Tibial nerve (tissue), 4 donors: Measurements from ENCODE around the gene CCL5. TPM values are rescaled to one million over a fixed set of nuclear protein-coding genes. Genes with fewer than 3 reads are reported as not detected.

Source experiments
- DNase-seq, 2 donors: peaks; one replicate each; pipeline ENCODE4 v3.0.0-alpha.2; 2019; ENCODE audit warnings: low spot score in 2 of 2
- H3K27ac ChIP-seq, 4 donors: fragments of 200-600 bp; sonication (generic) in 3 of 4; one replicate each; pipeline ENCODE4 v1.5.1; 2017 to 2019; ENCODE audit warnings: mild to moderate bottlenecking in 1 of 4
- H3K27me3 ChIP-seq, 2 donors: fragments of 200-600 bp; sonication (generic) in 1 of 2; one replicate each; pipeline versions ENCODE4 v1.5.1 to v1.6.0; 2017 to 2019
- H3K36me3 ChIP-seq, 3 donors: fragments of 200-600 bp; sonication (generic); one replicate each; pipeline ENCODE4 v1.5.1; 2018 to 2019
- H3K4me1 ChIP-seq, 4 donors: fragments of 200-600 bp; sonication (generic) in 3 of 4; one replicate each; pipeline ENCODE4 v1.5.1; 2017 to 2019
- H3K4me3 ChIP-seq, 4 donors: fragments of 200-600 bp; sonication (generic) in 3 of 4; one replicate each; pipeline ENCODE4 v1.5.1; 2017 to 2019; ENCODE audit warnings: mild to moderate bottlenecking in 1 of 4, moderate library complexity in 1 of 4
- H3K9me3 ChIP-seq, 4 donors: fragments of 200-600 bp; sonication (generic) in 3 of 4; one replicate each; pipeline ENCODE4 v1.5.1; 2017 to 2019
- EP300 ChIP-seq, 2 donors: sonication (generic); formaldehyde crosslinking; IDR thresholded peaks; one replicate each; pipeline ENCODE4 v1.6.1; 2017; ENCODE audit warnings: antibody characterized with exemption in 2 of 2, mild to moderate bottlenecking in 1 of 2
- POLR2A ChIP-seq, 2 donors: fragments of 450-650 bp; IDR thresholded peaks; one replicate each; pipeline ENCODE4 v1.6.1; 2017; ENCODE audit warnings: antibody characterized with exemption in 2 of 2, mild to moderate bottlenecking in 2 of 2, moderate library complexity in 2 of 2
- WGBS, 2 donors: methylation state at CpG; one replicate each; pipeline ENCODE4 v1.1.5; 2018; 5-methylcytosine and 5-hydroxymethylcytosine counted together
- total RNA-seq, 4 donors: library from RNA; depleted of rRNA; stranded (reverse); fragments of >200 nt; gene quantifications; one replicate each; pipeline ENCODE4 v1.1.0, GENCODE V29; 2016
- TF ChIP-seq, protein P1 (sequence below), 5 experiments: fragments of 200-600 bp in 3 of 5; fragments of 450-650 bp in 2 of 5; sonication (generic) in 3 of 5; IDR thresholded peaks; one replicate each; pipeline ENCODE4 v1.5.1; 2016 to 2019; ENCODE audit warnings: antibody characterized with exemption in 5 of 5, mild to moderate bottlenecking in 3 of 5, moderate library complexity in 2 of 5

The CCL5 gene
- total RNA-seq, 4 donors from 2014 or later = 1.1 to 3.8 (median 1.4) TPM; not detected in 1

GRCh38 chr17:35909408-35909807, 29.2 kb upstream of the CCL5 start:
- no peak overlapping the region for H3K27ac ChIP-seq
- H3K9me3 ChIP-seq = no peaks in the 10 kb centered on the region
- no peaks in the 10 kb centered on the region for H3K27me3 ChIP-seq
- TF ChIP-seq EP300 (IDR thresholded peaks at IDR 0.05) (no peak), POLR2A (IDR thresholded peaks at IDR 0.05) (no peak)
- TF ChIP-seq, protein P1, sequence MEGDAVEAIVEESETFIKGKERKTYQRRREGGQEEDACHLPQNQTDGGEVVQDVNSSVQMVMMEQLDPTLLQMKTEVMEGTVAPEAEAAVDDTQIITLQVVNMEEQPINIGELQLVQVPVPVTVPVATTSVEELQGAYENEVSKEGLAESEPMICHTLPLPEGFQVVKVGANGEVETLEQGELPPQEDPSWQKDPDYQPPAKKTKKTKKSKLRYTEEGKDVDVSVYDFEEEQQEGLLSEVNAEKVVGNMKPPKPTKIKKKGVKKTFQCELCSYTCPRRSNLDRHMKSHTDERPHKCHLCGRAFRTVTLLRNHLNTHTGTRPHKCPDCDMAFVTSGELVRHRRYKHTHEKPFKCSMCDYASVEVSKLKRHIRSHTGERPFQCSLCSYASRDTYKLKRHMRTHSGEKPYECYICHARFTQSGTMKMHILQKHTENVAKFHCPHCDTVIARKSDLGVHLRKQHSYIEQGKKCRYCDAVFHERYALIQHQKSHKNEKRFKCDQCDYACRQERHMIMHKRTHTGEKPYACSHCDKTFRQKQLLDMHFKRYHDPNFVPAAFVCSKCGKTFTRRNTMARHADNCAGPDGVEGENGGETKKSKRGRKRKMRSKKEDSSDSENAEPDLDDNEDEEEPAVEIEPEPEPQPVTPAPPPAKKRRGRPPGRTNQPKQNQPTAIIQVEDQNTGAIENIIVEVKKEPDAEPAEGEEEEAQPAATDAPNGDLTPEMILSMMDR (IDR thresholded peaks at IDR 0.05) = no peak
- H3K4me1 ChIP-seq = no peaks in the 10 kb centered on the region
- no peak overlapping the region for H3K4me3 ChIP-seq
- H3K36me3 ChIP-seq = no peaks in the 10 kb centered on the region
- no peak for DNase-seq
- 83% methylated on average over 3 of the region's 3 CpGs for WGBS, 2 donors

- H3K36me3 ChIP-seq = no peaks in the 10 kb centered on the region
- WGBS, 2 donors = 78 to 81% methylated on average over 5 of the region's 5 CpGs
- H3K9me3 ChIP-seq = no peaks in the 10 kb centered on the region
- no peaks in the 10 kb centered on the region for H3K4me1 ChIP-seq
- H3K27ac ChIP-seq = no peak overlapping the region
- no peak for TF ChIP-seq EP300 (IDR thresholded peaks at IDR 0.05)
- TF ChIP-seq POLR2A (IDR thresholded peaks at IDR 0.05) = no peak
- TF ChIP-seq, protein P1 (IDR thresholded peaks at IDR 0.05) = no peak
- H3K4me3 ChIP-seq = no peak overlapping the region
- DNase-seq = no peak
- no peaks in the 10 kb centered on the region for H3K27me3 ChIP-seq
Observed at GRCh38 chr17:35907691-35908090, 27.5 kb upstream of the CCL5 start.

DNA sequence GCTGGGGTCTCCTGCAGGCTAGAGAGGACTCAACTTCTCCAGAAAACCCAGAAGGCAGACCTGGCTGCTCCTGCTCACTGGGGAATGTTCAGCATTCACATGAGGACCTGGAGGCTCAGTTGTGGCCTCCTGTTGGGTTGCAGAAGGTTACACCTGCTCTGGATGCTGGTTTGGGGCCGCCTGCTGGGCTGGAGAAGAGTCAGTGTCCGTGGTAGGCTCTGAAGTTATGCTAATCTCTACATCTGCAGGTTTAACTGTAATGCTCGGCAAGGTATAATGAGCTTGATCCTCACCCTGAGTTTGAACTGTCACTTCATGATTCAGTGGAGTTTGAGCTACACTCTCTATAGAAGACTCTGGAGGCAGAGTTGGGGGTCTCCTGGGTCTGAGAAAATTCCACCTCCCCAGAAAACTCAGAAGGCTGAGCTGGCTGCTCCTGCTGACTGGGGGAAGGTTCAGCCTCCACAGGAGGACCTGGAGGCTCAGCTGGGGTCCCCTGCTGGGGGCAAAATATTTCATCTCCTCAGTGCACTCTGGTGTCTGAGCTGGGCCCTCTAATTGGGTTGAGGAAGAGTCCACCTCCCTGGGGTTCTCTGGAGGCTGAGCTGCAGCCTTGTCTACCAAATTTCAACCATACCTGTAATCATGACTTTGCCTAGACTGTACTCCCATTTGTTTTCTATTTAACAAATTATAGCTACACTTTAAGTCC, 26.9 kb upstream of the CCL5 start:
- TF ChIP-seq, protein P1 (IDR thresholded peaks at IDR 0.05) = no peak
- no peak for TF ChIP-seq POLR2A (IDR thresholded peaks at IDR 0.05)
- TF ChIP-seq EP300 (IDR thresholded peaks at IDR 0.05) = no peak
- no peak for DNase-seq
- Histone ChIP-seq H3K4me3 (no peak overlapping the region), H3K4me1 (no peaks in the 10 kb centered on the region), H3K27me3 (no peaks in the 10 kb centered on the region), H3K27ac (no peak overlapping the region), H3K36me3 (no peaks in the 10 kb centered on the region), H3K9me3 (no peaks in the 10 kb centered on the region)
- 62 to 71% methylated on average over 2 to 3 of the region's 3 CpGs for WGBS, 2 donors

DNA sequence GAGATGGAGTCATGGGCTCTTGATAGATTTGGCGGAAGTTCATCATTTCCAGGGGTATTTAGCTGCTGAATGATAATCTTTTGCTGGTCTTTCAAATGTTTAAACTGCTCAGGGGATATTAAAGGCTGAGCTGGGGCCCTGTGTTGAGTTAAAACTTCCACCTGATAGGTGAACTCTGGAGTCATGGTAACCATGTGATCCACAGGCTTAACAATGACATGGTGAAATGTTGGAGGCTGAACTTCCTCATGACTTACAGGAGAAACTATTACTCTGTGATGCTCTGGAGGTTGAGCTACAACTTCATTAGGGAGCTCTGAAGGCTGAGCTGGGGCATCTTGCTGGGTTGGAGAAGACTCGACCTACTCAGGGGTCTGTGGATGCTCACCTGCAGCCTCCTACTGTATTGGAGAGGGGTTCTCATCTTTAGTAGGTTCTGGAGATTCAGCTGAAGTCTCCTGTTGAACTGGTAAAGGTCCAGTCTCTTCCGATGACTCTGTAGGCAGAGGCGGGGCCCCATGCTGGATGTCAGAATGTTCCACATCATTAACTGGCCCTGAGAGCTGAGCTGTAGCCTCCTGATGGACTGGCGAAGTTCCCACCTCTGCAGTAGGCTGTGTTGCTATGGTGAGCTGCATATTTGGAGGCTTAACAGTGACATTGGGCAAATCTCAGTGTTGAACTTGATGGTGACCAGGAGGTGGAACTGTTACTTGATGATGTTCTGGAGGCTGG, 26.2 kb upstream of the CCL5 start:
- WGBS, 2 donors = 88 to 91% methylated on average over 5 of the region's 5 CpGs
- H3K27ac ChIP-seq = no peak overlapping the region
- no peak for TF ChIP-seq EP300 (IDR thresholded peaks at IDR 0.05)
- no peak for TF ChIP-seq POLR2A (IDR thresholded peaks at IDR 0.05)
- TF ChIP-seq, protein P1 (IDR thresholded peaks at IDR 0.05) = no peak
- no peaks in the 10 kb centered on the region for H3K27me3 ChIP-seq
- no peaks in the 10 kb centered on the region for H3K36me3 ChIP-seq
- H3K4me3 ChIP-seq = no peak overlapping the region
- no peak for DNase-seq
- no peaks in the 10 kb centered on the region for H3K9me3 ChIP-seq
- no peaks in the 10 kb centered on the region for H3K4me1 ChIP-seq

GRCh38 chr17:35903451-35903850, 23.3 kb upstream of the CCL5 start:
- Histone ChIP-seq H3K27me3 (no peaks in the 10 kb centered on the region), H3K4me1 (no peaks in the 10 kb centered on the region), H3K36me3 (no peaks in the 10 kb centered on the region), H3K9me3 (no peaks in the 10 kb centered on the region), H3K4me3 (no peak overlapping the region), H3K27ac (no peak overlapping the region)
- 92 to 94% methylated on average over 5 of the region's 5 CpGs for WGBS, 2 donors
- no peak for DNase-seq
- TF ChIP-seq, protein P1 (IDR thresholded peaks at IDR 0.05) = no peak
- TF ChIP-seq POLR2A (IDR thresholded peaks at IDR 0.05) (no peak), EP300 (IDR thresholded peaks at IDR 0.05) (no peak)
